Measurements from ENCODE around the gene SLC43A3. TPM values are rescaled to one million over a fixed set of nuclear protein-coding genes. Genes with fewer than 3 reads are reported as not detected.

SLC43A3 gene
- total RNA-seq, 1 donor from 2014 or later, result 117 TPM

- ATAC-seq, result no peak
- TF ChIP-seq CTCF (IDR thresholded peaks at IDR 0.05), result no peak
- no peaks in the 10 kb centered on the region for H3K27me3 ChIP-seq
- peaks cover 12% of the 10 kb centered on the region for H3K4me1 ChIP-seq
- no peaks in the 10 kb centered on the region for H3K36me3 ChIP-seq
- intact Hi-C loops (cut with DNase I), result no loop called here
- no peak for DNase-seq
- H3K27ac ChIP-seq, result no peak overlapping the region
- H3K4me3 ChIP-seq, result no peak overlapping the region
- no peaks in the 10 kb centered on the region for H3K9me3 ChIP-seq
These were observed 47.3 kb upstream of the SLC43A3 start for GRCh38 chr11:57474017-57474802.

- H3K27me3 ChIP-seq, result no peaks in the 10 kb centered on the region
- H3K4me3 ChIP-seq, result no peak overlapping the region
- H3K4me1 ChIP-seq, result peaks cover 12% of the 10 kb centered on the region
- no peaks in the 10 kb centered on the region for H3K9me3 ChIP-seq
- intact Hi-C loops (cut with DNase I), result no loop called here
- ATAC-seq, result no peak
- TF ChIP-seq CTCF (IDR thresholded peaks at IDR 0.05), result no peak
- H3K36me3 ChIP-seq, result no peaks in the 10 kb centered on the region
- no peak for DNase-seq
- H3K27ac ChIP-seq, result no peak overlapping the region
These were observed 46.4 kb upstream of the SLC43A3 start for GRCh38 chr11:57473285-57473841.

GRCh38 chr11:57471496-57471895 lies 44.6 kb upstream of the SLC43A3 start:
- no peak for ATAC-seq
- peaks cover 6% of the 10 kb centered on the region for H3K4me1 ChIP-seq
- no peaks in the 10 kb centered on the region for H3K9me3 ChIP-seq
- no peaks in the 10 kb centered on the region for H3K36me3 ChIP-seq
- no peak for TF ChIP-seq CTCF (IDR thresholded peaks at IDR 0.05)
- intact Hi-C loops (cut with DNase I), result no loop called here
- DNase-seq, result no peak
- no peaks in the 10 kb centered on the region for H3K27me3 ChIP-seq
- no peak overlapping the region for H3K27ac ChIP-seq
- H3K4me3 ChIP-seq, result no peak overlapping the region

- no peak for ATAC-seq
These were observed 42.3 kb upstream of the SLC43A3 start for GRCh38 chr11:57469268-57469667.

GRCh38 chr11:57468276-57468675 lies 41.4 kb upstream of the SLC43A3 start:
- intact Hi-C loops (cut with DNase I), result no loop called here
- TF ChIP-seq CTCF (IDR thresholded peaks at IDR 0.05), result no peak

More at GRCh38 chr11:57469268-57469667, 42.3 kb upstream of the SLC43A3 start:
- Histone ChIP-seq H3K27ac (no peak overlapping the region), H3K4me1 (no peaks in the 10 kb centered on the region), H3K4me3 (no peak overlapping the region), H3K36me3 (no peaks in the 10 kb centered on the region), H3K9me3 (no peaks in the 10 kb centered on the region), H3K27me3 (no peaks in the 10 kb centered on the region)
- DNase-seq, result no peak
- no peak for TF ChIP-seq CTCF (IDR thresholded peaks at IDR 0.05)
- intact Hi-C loops (cut with DNase I), result no loop called here

More at GRCh38 chr11:57468276-57468675, 41.4 kb upstream of the SLC43A3 start:
- Histone ChIP-seq H3K4me1 (no peaks in the 10 kb centered on the region), H3K27me3 (no peaks in the 10 kb centered on the region), H3K36me3 (no peaks in the 10 kb centered on the region), H3K9me3 (no peaks in the 10 kb centered on the region), H3K4me3 (no peak overlapping the region), H3K27ac (no peak overlapping the region)
- ATAC-seq (no peak), DNase-seq (no peak)
